GM18520 (cell line): ENCODE measurements around the gene OLFML2B.
"Not testable (repeated sequence)": the region's sequence is repeated elsewhere in the genome, so short reads cannot be mapped to it uniquely, and the experiment has no call there.

Source experiments
- ATAC-seq: cut with Tn5 transposase; IDR thresholded peaks from one replicate; pipeline ENCODE4 v1.9.1; 2021; ENCODE audit not compliant: unreplicated experiment

The OLFML2B gene

DNA sequence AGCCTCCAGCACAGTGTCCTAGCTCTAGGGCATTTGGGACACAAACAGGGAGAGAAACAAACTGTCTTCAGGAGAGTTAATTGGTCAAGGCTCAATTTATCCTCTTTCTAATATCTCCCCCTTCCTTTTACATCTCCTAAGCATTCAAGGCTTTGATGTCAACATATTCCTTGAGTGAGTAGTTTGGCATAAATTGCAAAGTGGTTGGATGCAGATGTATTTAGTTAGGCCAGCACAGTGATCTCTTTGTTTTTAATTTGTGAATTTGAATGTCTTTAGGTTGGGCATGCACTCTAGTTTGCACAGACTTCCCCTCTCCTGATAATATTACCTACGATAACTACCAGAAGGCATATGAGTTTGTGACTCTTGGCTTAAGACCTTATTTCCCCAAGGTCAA, 12.5 kb upstream of the OLFML2B start:
- ATAC-seq, result no peak

DNA sequence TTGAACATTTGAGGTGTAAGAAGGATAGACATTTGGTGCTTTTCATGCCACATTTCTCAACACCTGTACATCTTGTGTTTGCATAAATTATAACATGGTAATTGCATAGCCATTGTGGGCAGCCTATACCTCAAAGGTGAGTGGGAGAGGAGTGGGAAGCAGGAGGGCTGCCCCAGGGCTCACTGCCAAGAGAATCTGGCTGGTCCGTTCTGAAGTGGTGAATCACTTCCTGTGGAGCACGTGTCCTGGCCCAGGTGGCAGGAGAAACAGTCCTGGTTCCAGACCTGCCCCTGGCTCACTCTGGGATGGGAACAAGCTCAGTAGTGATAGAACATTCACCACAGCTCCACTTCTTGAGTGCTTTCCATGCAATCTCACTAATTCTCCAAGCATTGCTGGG, 11.6 kb upstream of the OLFML2B start:
- no peak for ATAC-seq

DNA sequence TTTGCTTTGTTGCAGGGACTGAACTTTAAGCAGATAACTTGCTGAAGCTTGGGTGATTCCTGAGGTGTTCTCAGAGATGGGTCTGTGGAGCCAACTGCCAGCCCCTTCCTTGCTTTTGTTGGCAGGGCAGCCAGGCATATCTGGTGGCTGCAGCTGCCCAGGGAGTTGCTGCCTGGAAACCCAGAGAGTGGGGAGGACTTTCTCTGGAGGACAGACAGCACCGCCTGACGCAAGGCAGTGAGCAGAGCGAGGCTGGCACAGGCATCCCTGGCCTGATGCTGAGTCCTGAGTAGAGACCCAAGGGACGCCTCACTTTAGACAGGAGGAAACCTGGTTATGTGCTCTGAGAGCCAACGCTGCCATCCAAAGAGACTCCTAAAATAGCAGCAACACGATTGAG, 9.8 kb upstream of the OLFML2B start:
- no peak for ATAC-seq

DNA sequence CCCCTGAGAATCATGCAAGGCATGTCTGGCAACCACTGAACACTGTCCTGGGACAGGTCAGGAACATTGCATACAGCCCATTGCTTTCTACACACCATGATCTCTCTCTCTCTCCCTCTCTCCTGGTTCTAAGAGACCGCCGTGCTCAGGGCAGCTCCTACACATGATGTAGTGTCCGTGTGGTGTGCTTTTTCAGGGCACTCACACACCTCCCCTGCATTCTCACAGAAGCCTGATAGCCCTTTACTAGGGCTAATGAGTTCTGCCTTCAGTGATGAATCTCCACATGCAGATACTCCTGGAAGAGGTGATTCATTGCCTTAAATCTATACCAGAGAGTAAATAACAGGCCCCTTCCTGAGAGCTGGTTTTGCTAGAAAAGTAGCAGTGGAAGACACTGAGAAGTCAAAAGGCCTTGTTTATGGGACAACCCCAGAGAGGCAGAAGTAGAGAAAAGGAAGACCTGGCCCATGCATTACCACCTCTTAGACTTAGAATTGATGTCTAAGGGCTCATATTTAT, 7.2 kb upstream of the OLFML2B start:
- ATAC-seq, result no peak

DNA sequence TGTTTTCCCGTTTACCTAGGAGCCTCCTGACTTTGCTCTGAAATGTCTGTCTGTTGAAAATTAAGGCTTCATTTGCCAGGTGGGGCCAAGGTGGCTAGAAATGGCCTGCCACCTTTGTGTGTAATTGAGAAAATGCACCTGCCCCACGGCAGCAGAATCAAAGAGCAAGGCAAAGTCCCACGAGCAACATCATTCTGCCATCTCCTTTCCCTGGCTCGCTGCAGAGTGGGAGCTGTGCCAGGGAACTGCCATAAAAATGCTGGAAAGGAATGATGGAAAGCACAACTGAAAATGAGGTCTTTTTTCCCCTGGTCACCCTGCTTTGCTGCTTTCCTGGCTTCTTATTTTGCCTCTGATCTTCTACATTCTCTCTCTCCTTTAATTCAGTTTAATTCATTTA, 5.5 kb upstream of the OLFML2B start:
- no peak for ATAC-seq

DNA sequence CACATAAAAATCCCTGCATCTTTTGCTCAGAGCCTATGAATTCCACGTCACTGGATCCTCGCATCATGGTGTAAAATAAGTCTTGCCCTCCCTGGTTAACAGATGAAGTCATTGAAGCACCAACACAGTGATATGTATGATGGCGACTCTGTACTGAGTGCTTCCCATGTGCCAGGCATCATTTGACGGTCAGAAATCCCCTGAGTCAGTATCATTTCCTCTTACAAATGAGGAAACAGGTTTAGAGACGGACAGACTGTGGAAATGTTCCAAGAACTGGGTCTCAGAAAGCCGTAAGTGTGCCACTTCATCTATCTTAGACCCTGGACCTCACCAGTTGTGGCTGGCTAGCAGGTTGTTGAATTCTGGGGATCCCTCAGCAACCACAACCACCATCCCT, 5.1 kb upstream of the OLFML2B start:
- ATAC-seq, result peak; percentile 59

DNA sequence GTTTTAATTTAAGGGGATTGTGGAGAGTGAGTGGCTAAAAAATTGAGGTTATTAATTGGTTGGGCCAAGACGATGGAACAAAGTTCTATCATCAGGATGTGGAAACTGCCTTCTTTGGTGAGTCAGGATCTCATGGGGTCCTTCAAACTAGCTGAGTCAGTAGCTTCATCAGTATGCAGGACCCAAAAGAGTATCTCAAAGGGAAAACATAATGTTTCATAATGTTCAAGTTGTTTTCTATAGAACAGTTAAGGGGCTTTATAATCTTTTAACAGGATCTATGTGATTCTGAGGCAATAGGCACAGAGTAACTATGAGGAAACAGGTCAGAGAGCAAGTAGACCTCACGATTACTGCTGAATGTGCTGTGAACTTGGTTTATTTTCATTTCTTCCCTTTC, 3.2 kb upstream of the OLFML2B start:
- no peak for ATAC-seq

DNA sequence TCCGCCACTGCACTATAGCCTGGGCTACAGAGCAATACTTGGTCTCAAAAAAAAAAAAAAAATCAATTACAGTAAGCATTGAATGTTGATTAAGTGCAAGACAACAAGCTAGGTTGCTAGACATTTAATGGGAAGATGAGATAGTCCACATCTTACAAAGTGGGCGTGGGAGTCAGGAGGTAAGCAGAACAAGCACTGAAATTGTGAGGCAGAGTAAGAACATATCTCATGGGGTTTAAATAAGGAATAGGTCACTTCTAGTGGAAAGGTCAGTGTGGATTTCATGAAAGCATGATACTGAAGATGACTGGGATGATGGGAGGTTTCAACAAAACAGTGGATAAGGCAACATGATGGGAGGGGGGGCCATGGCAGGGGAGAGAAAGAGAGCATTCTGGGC, 1.9 kb upstream of the OLFML2B start:
- no peak for ATAC-seq

DNA sequence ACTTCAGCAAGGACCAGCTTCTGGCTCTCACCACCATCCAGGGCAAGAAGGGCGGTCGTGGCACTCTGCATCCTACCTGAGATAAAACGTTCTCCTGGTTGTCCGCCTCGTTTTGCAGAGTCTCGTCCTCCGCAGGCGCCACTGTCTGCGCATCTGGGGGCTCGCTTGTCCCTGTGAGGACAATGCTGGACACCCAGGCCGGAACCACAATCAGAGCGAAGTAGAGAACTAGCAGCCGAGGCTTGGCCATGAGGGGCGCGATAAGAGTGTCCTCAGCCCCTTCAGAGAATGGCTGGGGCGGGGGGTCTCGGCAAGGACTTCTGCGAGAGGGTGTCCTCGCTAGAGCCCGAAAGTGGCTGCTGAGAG, 505 bp downstream of the OLFML2B start:
- ATAC-seq, result no peak

DNA sequence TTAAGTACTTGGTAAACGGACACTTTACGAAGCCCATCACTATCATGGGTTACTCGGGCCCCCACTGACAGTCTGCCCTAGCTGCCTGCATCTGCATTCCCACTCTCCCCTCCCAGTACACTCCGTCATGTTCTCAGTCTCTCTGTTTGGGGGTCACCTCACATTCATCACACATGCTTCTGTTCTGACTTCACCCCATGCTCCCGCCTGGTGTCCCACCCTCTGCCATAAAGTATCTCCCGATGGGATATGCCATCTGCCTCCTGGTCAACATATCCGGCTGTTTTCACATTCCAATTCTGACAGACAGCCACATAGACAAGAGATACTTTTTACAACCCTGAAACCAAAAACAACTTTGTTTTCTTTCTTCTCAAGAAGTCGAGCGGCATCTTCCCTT, 1.0 kb downstream of the OLFML2B start:
- ATAC-seq, result no peak

DNA sequence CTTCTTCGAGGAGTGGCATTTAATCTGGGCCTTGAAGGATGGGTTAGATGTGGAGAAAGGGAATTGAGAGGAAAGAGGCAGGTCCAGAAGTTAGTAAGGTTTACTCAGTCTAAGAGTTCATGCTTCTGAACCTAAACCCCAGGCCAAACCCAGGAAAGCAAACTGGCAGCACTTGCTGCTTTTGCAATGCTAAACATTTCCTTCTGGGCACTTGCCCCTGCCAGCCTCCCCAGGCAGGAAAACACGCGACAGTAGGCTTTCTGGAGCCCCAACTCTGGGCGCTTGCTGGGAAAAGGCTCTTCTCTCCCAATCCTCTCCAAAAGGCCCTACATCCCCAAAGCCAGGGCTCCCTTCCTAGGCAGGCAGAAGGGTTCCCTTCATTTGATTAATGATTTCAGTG, 2.5 kb downstream of the OLFML2B start:
- no peak for ATAC-seq

DNA sequence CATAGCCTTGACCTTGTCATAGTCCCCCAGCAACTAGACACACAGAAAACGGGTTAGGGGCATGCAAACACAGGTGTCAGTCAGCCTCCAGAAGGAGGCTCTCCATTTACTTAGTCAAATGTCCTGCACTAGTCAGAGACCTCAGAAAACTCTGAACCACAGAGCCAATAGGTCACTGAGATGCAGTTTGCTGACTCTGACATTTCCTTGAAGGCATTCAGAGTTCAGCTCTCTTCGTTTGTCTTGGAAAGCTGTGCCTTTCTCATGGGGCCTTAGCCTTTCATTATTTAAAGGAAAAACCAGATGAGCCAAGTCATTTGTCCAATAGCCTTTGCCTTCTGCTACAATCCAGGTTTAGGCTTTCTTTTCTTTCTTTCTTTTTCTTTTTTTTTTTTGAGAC, 3.5 kb downstream of the OLFML2B start:
- no peak for ATAC-seq

DNA sequence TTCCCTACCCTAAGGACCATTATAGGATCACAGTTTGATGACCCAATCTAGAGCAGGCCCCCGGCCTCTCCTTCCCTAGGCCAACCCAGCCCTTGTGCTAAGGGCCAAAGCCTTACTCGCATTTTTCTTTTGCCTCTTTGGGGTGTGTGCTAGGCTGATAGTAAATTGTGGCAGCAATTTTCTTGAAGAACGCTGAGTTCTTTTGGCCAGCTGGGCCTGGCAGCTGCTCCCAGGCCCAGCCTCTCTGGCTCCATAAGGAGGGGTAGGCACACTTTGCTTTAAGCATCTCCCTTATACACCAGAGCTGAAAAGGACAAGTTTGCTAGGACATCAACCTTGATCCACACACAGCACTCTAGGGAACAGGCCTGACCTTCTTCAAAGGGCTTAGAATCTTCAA, 4.2 kb downstream of the OLFML2B start:
- no peak for ATAC-seq

DNA sequence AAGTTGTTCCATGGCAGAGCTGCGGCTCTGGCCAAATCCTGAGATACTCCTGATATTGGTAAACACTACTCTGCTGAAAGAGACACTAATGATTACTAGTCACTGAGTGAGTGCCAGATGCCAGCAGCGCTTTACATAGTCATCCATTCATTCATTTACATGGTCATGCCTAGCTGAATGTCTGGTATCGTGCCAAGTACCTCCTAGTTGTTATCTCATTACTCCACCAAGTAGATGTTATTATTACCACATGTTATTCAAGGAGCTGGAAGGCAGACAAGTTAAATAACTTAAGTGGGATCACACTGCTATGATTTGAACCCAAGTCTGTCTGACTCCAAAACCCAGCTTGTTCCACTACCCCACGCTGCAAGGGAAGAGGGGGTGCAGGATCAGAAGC, 4.7 kb downstream of the OLFML2B start:
- no peak for ATAC-seq

DNA sequence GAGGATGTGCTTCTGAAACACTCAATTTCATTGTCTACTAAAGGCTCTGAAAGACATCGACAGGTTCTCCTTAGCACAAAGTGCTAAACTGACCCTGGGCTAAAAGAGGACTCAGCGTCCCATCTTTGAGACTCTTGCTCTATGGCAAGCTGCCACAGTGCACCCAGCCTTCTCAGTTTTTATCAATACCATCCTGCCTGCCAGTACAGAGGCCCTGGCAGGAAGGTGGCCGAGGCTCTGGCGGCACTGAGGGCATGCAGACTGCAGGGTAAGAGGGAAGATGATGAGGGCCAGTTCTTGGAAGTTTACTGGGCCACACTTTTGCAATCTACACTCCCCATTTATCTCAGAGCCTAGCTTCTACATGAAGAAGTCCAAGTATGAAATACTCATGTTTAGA, 5.3 kb downstream of the OLFML2B start:
- no peak for ATAC-seq

DNA sequence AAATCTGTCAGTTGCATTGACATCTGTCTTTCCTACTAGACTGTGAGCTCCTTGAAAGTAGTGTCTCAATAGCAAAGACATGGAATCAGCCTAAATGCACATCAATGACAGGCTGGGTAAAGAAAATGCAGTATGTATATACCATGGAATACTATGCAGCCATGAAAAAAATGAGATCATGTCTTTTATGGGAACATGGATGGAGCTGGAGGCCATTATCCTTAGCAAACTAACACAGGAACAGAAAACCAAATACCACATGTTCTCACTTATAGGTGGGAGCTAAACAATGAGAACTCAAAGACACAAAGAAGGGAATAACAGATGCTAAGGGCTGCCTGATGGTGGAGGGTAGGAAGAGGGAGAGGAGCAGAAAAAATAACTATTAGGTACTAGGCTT, 5.9 kb downstream of the OLFML2B start:
- not testable (repeated sequence) for ATAC-seq

DNA sequence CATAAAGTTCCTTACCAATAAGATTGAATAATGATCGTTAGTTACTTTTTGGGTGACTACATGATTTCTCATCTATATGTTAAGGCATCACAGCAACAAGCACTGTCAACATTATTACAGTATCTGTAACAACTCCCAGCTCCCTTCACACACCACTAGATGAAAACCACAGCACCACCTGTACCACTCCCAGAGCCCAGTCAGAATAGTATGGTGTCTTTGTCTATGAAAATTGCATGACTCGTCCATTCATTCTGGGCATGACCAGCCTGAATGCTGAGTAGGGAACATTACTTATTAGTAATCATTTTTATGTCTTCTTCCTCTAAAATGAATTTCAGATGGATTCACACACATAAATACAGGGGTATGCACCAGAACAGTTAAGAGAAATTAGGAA, 7.0 kb downstream of the OLFML2B start:
- ATAC-seq, result no peak

DNA sequence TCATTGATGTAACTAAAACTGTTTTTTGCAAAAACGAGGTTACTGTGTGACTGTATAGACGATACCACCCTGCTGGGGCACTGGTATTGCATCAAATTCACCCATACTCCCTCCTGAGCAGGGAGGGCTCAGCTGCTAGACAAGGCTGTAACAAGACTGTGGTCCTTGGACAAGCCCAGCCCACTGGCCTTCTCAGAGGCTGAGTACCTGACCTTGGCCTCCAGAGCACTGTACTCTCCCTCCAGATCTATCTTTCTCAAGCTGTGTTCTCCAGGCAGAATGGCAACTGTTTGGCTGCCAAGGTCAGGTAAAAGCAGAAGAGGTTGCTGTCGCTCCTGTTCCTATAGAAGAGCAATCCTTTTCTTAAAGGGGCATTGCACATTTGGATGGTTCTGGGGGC, 8.5 kb downstream of the OLFML2B start:
- no peak for ATAC-seq

DNA sequence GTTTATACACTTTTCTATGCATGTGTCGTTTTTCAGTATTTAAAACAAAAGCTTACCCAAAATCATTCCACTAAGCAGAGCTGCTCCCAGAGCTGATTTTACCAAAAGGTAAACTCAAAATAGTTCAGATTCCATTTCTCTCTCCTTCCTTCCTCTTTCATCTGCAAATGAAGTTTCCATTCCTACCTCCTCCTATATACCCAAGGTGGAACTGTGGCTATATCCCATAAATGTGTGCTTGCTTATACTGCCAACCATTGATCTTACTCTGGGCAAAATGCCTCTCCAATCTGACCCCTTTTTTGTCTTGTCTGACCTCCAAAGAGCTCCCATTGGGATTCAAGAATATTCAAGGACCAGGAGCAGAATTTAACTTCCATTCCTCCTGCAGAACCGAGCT, 9.5 kb downstream of the OLFML2B start:
- no peak for ATAC-seq

DNA sequence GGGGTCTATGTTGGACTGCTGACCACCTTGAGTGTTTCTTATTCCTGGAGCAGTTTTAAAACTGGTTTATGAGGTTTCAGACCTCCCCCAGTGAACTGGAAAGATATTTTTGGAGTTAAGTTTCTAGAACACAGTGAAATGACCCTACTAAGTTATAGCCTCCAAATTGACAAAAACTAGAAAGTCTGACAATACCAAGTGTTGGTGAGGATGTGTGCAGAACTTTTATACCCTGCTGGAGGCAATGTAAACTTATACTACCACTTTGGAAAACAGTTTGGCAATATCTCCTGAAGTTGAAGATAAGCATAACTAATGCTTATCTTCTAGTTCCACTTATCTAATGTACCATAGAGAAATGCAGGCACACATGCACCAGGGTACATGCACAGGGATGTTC, 10.4 kb downstream of the OLFML2B start:
- no peak for ATAC-seq

DNA sequence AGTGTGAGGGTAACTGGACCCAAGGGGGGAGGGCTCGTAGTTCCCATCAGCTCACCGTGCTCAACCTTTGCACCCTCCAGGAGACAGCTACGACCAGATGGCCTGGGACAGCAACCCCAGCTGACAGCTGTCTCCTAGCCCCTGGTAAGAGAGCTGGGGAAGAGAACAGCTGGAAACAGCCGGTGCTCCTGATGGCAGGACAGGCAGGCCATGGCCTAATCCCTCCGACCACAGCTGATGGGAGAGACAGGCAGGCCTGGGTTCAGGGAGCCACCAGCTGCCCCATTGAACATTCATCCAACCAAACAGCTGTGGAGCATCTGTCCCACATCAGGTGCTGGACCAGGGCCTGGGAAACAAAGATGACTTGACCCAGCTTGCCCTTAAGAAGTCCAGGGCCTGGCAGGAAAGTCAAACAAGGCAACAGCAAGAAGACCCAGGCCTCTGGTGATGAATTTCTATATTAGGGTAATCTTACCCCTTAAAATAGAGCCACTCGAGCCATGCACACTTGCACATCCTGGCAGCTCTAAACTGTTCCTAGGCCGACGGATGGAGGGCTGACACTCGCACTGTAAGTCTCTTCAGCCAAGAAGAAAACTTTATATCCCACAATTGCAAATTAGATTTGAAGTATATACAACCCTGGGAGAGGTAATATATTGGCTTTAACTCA, 12.2 kb downstream of the OLFML2B start:
- no peak for ATAC-seq

DNA sequence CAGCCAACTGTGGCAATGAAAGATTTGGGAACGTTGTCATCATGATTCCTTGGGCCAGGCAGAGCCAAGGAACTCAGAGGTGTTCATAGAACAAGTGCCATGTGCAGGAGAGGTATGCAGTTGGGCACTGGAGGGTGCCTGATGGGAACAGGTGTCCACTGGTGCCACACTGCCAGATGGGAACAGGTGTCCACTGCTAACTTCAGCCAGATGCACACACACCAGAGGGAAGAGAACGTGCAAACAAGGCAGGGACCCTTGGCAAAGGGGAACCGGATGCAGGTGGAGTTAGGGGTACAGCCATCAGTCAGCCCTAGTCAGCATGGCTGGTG, 13.5 kb downstream of the OLFML2B start:
- no peak for ATAC-seq

DNA sequence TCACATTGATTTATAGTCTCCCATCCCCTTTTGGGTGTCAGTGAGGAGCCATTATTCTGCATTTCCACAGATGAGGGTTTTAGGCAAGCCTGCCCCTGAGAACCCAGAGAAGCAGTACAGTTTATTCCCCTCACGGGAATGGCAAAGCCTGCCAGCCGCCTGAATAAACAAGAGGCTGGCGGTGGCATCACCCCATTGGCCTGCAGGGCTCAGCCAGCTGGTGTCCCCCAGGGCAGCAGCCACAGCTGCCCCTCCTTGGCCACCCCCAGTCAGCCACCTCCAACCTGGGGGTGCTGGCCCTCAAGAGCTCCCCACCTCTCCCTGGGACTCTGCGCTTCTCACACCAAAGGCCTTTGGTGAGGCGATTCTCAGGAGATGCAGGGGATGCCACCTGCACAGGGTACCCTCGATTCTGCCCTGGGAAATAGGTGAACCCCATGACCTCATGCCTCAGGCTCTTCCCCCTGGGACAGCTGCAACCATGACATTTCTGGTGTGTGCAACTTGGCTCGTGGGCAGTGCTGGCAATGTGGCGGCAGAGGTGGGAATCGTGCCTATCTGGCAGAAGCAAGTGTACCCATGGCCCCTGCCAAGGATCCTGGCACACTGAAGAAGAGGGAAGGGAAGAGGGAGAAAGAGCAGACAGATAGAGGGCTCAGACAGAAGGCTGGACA, 14.0 kb downstream of the OLFML2B start:
- no peak for ATAC-seq
